MCF 10A (cell line): ENCODE results near the gene MAP3K7CL. TPM values are rescaled to one million over a fixed set of nuclear protein-coding genes. Genes with fewer than 3 reads are reported as not detected.

ENCODE experiments used
- BruUV-seq: library from RNA; stranded (reverse); fragments of 400-500 nt; replicated peaks from 2 replicates; lab custom pipeline; 2021; lab: Mats Ljungman, UMichigan
- CTCF ChIA-PET: fragments of 300-600 bp; sonication (Branson Sonifier 250); formaldehyde crosslinking; extraction: SDS; loops from one replicate; lab custom pipeline; 2021; ENCODE audit warnings: antibody characterized with exemption, inconsistent platforms; lab: Yijun Ruan, JAX
- POLR2A ChIA-PET: fragments of 300-600, 350-650 bp; sonication (Branson Sonifier 250); formaldehyde crosslinking; extraction: SDS; loops from one replicate; lab custom pipeline; 2020; ENCODE audit warnings: antibody characterized with exemption, inconsistent platforms; lab: Yijun Ruan, JAX
- DNase-seq: peaks from one replicate; pipeline ENCODE4 v3.0.0-alpha.2; 2018; ENCODE audit not compliant: unreplicated experiment
- H3K27ac Mint-ChIP-seq: one replicate; pipeline ENCODE4 v1.8.0; 2022; ENCODE audit warnings: mild to moderate bottlenecking, low read depth, mixed read lengths; ENCODE audit not compliant: unreplicated experiment
- H3K27me3 Mint-ChIP-seq: one replicate; pipeline ENCODE4 v1.8.0; 2022; ENCODE audit warnings: mixed read lengths; ENCODE audit not compliant: insufficient read depth, unreplicated experiment
- H3K36me3 Mint-ChIP-seq: one replicate; pipeline ENCODE4 v1.8.0; 2022; ENCODE audit warnings: mild to moderate bottlenecking, moderate library complexity, mixed read lengths; ENCODE audit not compliant: insufficient read depth, unreplicated experiment
- H3K4me1 Mint-ChIP-seq: one replicate; pipeline ENCODE4 v1.8.0; 2022; ENCODE audit warnings: mixed read lengths; ENCODE audit not compliant: insufficient read depth, unreplicated experiment
- H3K4me3 Mint-ChIP-seq: one replicate; pipeline ENCODE4 v1.8.0; 2022; ENCODE audit warnings: mild to moderate bottlenecking, moderate library complexity, mixed read lengths; ENCODE audit not compliant: unreplicated experiment
- H3K9me3 Mint-ChIP-seq: one replicate; pipeline ENCODE4 v1.8.0; 2022; ENCODE audit warnings: mixed read lengths; ENCODE audit not compliant: unreplicated experiment
- CTCF ChIP-seq: fragments of 200-600 bp; IDR thresholded peaks from one replicate; pipeline ENCODE4 v1.8.0; 2022; ENCODE audit warnings: antibody characterized with exemption, mild to moderate bottlenecking; ENCODE audit not compliant: unreplicated experiment
- intact Hi-C: fragments of 100-400 bp; cut with micrococcal nuclease; formaldehyde crosslinking; loops from 2 replicates; pipeline ENCODE4 v1.14.1; 2022
- total RNA-seq: library from RNA; stranded (reverse); gene quantifications from 2 replicates; pipeline ENCODE4 v1.2.3, GENCODE V29; 2022

The MAP3K7CL gene
- total RNA-seq, 1 experiment from 2014 or later: 4.9 TPM

- intact Hi-C loops: no loop called here
- CTCF ChIA-PET: interaction anchor here (1.2 kb wide), 1 partner anchor 22 kb away, joined by 3 read pairs; no protein-coding TSS in a partner anchor
- no peak for TF ChIP-seq CTCF
- Mint-ChIP-seq H3K27ac (no peak overlapping the region), H3K4me1 (peaks cover 28% of the 10 kb centered on the region), H3K36me3 (no peaks in the 10 kb centered on the region), H3K4me3 (no peak overlapping the region), H3K27me3 (no peaks in the 10 kb centered on the region), H3K9me3 (no peaks in the 10 kb centered on the region)
- BruUV-seq: no TSS peak
- DNase-seq: no peak
- POLR2A ChIA-PET: interaction anchor here (2.3 to 7.3 kb wide), 2 partner anchors 9 to 16 kb away, joined by 12 to 60 read pairs; no protein-coding TSS in a partner anchor
These were observed 41.8 kb downstream of the MAP3K7CL start for GRCh38 chr21:29172282-29172681.

- Mint-ChIP-seq H3K36me3 (no peaks in the 10 kb centered on the region), H3K4me1 (peaks cover 15% of the 10 kb centered on the region), H3K27ac (no peak overlapping the region), H3K27me3 (no peaks in the 10 kb centered on the region), H3K4me3 (no peak overlapping the region), H3K9me3 (no peaks in the 10 kb centered on the region)
- CTCF ChIA-PET: interaction anchor here (1.3 to 3.9 kb wide), 4 partner anchors 10 to 126 kb away, joined by 5 to 35 read pairs (median 10); no protein-coding TSS in a partner anchor
- no peak for TF ChIP-seq CTCF
- DNase-seq: no peak
- POLR2A ChIA-PET: interaction anchor here (0.8 to 7.3 kb wide), 5 partner anchors 14 to 126 kb away, joined by 5 to 60 read pairs (median 7); partner anchors contain the start of gene BACH1
- no TSS peak for BruUV-seq
- intact Hi-C loops: no loop called here
These were observed 44.2 kb downstream of the MAP3K7CL start for GRCh38 chr21:29174607-29175013.

- Mint-ChIP-seq H3K4me3 (no peak overlapping the region), H3K27ac (peak overlapping the region; percentile 84), H3K36me3 (no peaks in the 10 kb centered on the region), H3K27me3 (no peaks in the 10 kb centered on the region), H3K9me3 (no peaks in the 10 kb centered on the region), H3K4me1 (peaks cover 13% of the 10 kb centered on the region)
- DNase-seq: peak; percentile 65
- intact Hi-C loops: no loop called here
- ChIA-PET POLR2A (interaction anchor here (0.7 to 7.3 kb wide), 6 partner anchors 13 to 125 kb away, joined by 4 to 60 read pairs (median 6); partner anchors contain the start of gene BACH1), CTCF (interaction anchor here (0.8 to 3.9 kb wide), 4 partner anchors 11 to 114 kb away, joined by 3 to 35 read pairs (median 10); no protein-coding TSS in a partner anchor)
- no TSS peak for BruUV-seq
- no peak for TF ChIP-seq CTCF
These were observed 45.1 kb downstream of the MAP3K7CL start for GRCh38 chr21:29175408-29176134.

GRCh38 chr21:29176471-29177120, 46.2 kb downstream of the MAP3K7CL start:
- no peaks in the 10 kb centered on the region for H3K9me3 Mint-ChIP-seq
- H3K4me1 Mint-ChIP-seq: peaks cover 14% of the 10 kb centered on the region
- ChIA-PET POLR2A (interaction anchor here (0.5 to 7.3 kb wide), 6 partner anchors 12 to 189 kb away, joined by 3 to 60 read pairs (median 4); partner anchors contain the start of gene BACH1), CTCF (interaction anchor here (1.5 to 3.9 kb wide), 2 partner anchors 12 to 114 kb away, joined by 3 to 35 read pairs; no protein-coding TSS in a partner anchor)
- TF ChIP-seq CTCF: no peak
- no TSS peak for BruUV-seq
- no peaks in the 10 kb centered on the region for H3K27me3 Mint-ChIP-seq
- peak overlapping the region; percentile 84 for H3K27ac Mint-ChIP-seq
- no peak for DNase-seq
- no peaks in the 10 kb centered on the region for H3K36me3 Mint-ChIP-seq
- H3K4me3 Mint-ChIP-seq: no peak overlapping the region
- intact Hi-C loops: no loop called here
